ENCODE measurements around the gene PRSS56. TPM values are rescaled to one million over a fixed set of nuclear protein-coding genes. Genes with fewer than 3 reads are reported as not detected.

The PRSS56 gene
- total and polyA plus RNA-seq, 2 of the 8 experiments (the other 6 are each of a cell fraction or from before 2014, with no cell fraction given) = 0.03 TPM; not detected in 1

GRCh38 chr2:232486558-232487384 is 33.4 kb upstream of the PRSS56 start:
- CTCF ChIA-PET (ENCODE audit: partially characterized antibody) = interaction anchor here (0.9 to 3.4 kb wide), 6 partner anchors 13 to 153 kb away, joined by 3 to 17 read pairs (median 3); no protein-coding TSS in a partner anchor
- H3K18ac ChIP-seq (ENCODE audit: extremely low read depth, low read length) = no peak overlapping the region
- peaks cover 35 to 58% (median 50%) of the 10 kb centered on the region in 4 experiments for H3K27me3 ChIP-seq (replicated peaks in 1 of 4; ENCODE audit: control insufficient read depth in 3 of 4, extremely low read depth in 1 of 4, insufficient read depth in 3 of 4, low read length in 3 of 4)
- H3K79me2 ChIP-seq (ENCODE audit: control insufficient read depth in 1 of 2, insufficient read depth in 2 of 2, low read length in 2 of 2) = no peaks in the 10 kb centered on the region
- H3K56ac ChIP-seq (replicated peaks; ENCODE audit: insufficient read length, low read depth, low read length) = no peak overlapping the region
- H2AFZ ChIP-seq (ENCODE audit: low read length) = no peak overlapping the region
- 5% methylated on average over 45 of the region's 74 CpGs; no CpG with 5 or more reads in 1 of the 2 experiments for WGBS, 2 experiments (ENCODE audit: extremely low coverage in 1 of 2, insufficient coverage in 1 of 2, insufficient read length in 1 of 2, insufficient replicate concordance in 2 of 2, low coverage in 1 of 2, low lambda C conversion rate in 2 of 2, missing lambda C conversion rate in 1 of 2)
- H2BK12ac ChIP-seq (ENCODE audit: low read depth, low read length) = peak overlapping the region; percentile 5; the same call in 1 of the 2 replicates
- peaks cover 0 to 40% (median 22%) of the 10 kb centered on the region in 4 experiments; a peak in 6 of 7 replicates for H3K4me1 ChIP-seq (replicated peaks in 1 of 4; ENCODE audit: control insufficient read depth in 3 of 4, insufficient read depth in 4 of 4, low read length in 3 of 4)
- no peak overlapping the region for H4K5ac ChIP-seq (ENCODE audit: insufficient read length, low read depth, low read length)
- H3K36me3 ChIP-seq (ENCODE audit: control insufficient read depth in 2 of 4, insufficient read depth in 4 of 4, low read length in 3 of 4) = peaks cover 0 to 11% (median 0%) of the 10 kb centered on the region in 4 experiments; a peak in 1 of 8 replicates
- peak overlapping the region; percentile 34; the same call in 1 of the 2 replicates for H2BK20ac ChIP-seq (ENCODE audit: low read length)
- no peak for TF ChIP-seq JUND (IDR thresholded peaks at IDR 0.05; ENCODE audit: low read length)
- TF ChIP-seq CHD2 (IDR thresholded peaks at IDR 0.05; ENCODE audit: low read length) = no peak
- TF ChIP-seq RBBP5 (IDR thresholded peaks at IDR 0.05; ENCODE audit: borderline replicate concordance, low read depth, low read length) = peak; percentile 17; the same call in 1 of the 2 replicates
- no peak for TF ChIP-seq NRF1 (IDR thresholded peaks at IDR 0.05; ENCODE audit: low read depth, low read length)
- no peak for TF ChIP-seq ASH2L (IDR thresholded peaks at IDR 0.05; ENCODE audit: low read length)
- no peak for TF ChIP-seq SP4 (IDR thresholded peaks at IDR 0.05; ENCODE audit: low read length)
- no peak for TF ChIP-seq KDM1A (IDR thresholded peaks at IDR 0.05; ENCODE audit: borderline replicate concordance, low read length)
- TF ChIP-seq SUZ12 (IDR thresholded peaks at IDR 0.05; ENCODE audit: low read length) = peak; percentile 67
- TF ChIP-seq TAF1 (IDR thresholded peaks at IDR 0.05; ENCODE audit: low read depth, low read length) = no peak
- TF ChIP-seq KDM4A (IDR thresholded peaks at IDR 0.05; ENCODE audit: low read depth, low read length, severe bottlenecking) = peak; percentile 44
- TF ChIP-seq EZH2 (IDR thresholded peaks at IDR 0.05; ENCODE audit: low read depth, low read length, severe bottlenecking) = peak; percentile 78
- H2BK5ac ChIP-seq (ENCODE audit: low read depth, low read length) = no peak overlapping the region
- H2BK15ac ChIP-seq (ENCODE audit: low read length) = no peak overlapping the region
- peak overlapping the region; percentile 83 for H4K8ac ChIP-seq (ENCODE audit: extremely low read depth, insufficient read depth, low read length)
- H3K14ac ChIP-seq (ENCODE audit: insufficient read length) = no peak overlapping the region
- no peak for DNase-seq (ENCODE audit: low read depth in 1 of 2, low spot score in 2 of 2)
- FAIRE-seq = no peak
- peak overlapping the region; percentile 56 to 79 for H3K4me2 ChIP-seq (ENCODE audit: insufficient read depth in 1 of 2, low read depth in 2 of 2, low read length in 2 of 2)
- H3K4ac ChIP-seq (replicated peaks; ENCODE audit: insufficient read length, low read depth, low read length) = no peak overlapping the region
- no peak overlapping the region for H2AK5ac ChIP-seq (ENCODE audit: low read depth, low read length)
- POLR2A ChIA-PET (ENCODE audit: partially characterized antibody) = interaction anchor here (1.2 to 1.6 kb wide), 2 partner anchors 9 to 35 kb away, joined by 4 to 5 read pairs; no protein-coding TSS in a partner anchor
- H2BK120ac ChIP-seq (replicated peaks; ENCODE audit: low read depth, low read length) = no peak overlapping the region
- H3K23me2 ChIP-seq (ENCODE audit: low read depth, low read length) = peaks cover 12% of the 10 kb centered on the region; the same call in 1 of the 2 replicates
- H3K79me1 ChIP-seq (ENCODE audit: low read depth, low read length) = no peaks in the 10 kb centered on the region
- H4K20me1 ChIP-seq (replicated peaks in 1 of 2; ENCODE audit: control insufficient read depth in 1 of 2, insufficient read depth in 2 of 2, low read length in 2 of 2) = peaks cover 6 to 13% of the 10 kb centered on the region in 2 experiments
- peak overlapping the region; percentile 26 to 62 (median 37) for H3K4me3 ChIP-seq (ENCODE audit: extremely low read depth in 1 of 4, insufficient read depth in 2 of 4, low read depth in 3 of 4, low read length in 4 of 4)
- no peak overlapping the region for H3K9ac ChIP-seq (replicated peaks in 1 of 4; ENCODE audit: extremely low read depth in 1 of 4, low read depth in 3 of 4, low read length in 3 of 4)
- H4K91ac ChIP-seq (replicated peaks; ENCODE audit: insufficient read length, low read length) = no peak overlapping the region
- no peaks in the 10 kb centered on the region; a peak in 1 of 4 replicates for H3K9me3 ChIP-seq (ENCODE audit: insufficient read depth in 2 of 2, low read depth in 1 of 2, low read length in 1 of 2)
- no peak overlapping the region for H3K23ac ChIP-seq (ENCODE audit: insufficient read length)
- H3K27ac ChIP-seq (ENCODE audit: low read depth, low read length) = no peak overlapping the region

Data from H1 (cell line).